ENCODE data around the gene TNS1. TPM values are rescaled to one million over a fixed set of nuclear protein-coding genes. Genes with fewer than 3 reads are reported as not detected.

Gene TNS1
- total RNA-seq, 1 experiment from 2014 or later: 1.5 TPM

GRCh38 chr2:217993138-217993537 lies 9.7 kb downstream of the TNS1 start:
- H3K4me3 ChIP-seq (ENCODE audit: low read length): no peak overlapping the region
- DNase-seq: peak; percentile 11
- POLR2A ChIA-PET (ENCODE audit: unreplicated experiment): no interaction called here
- no peaks in the 10 kb centered on the region for H3K79me2 ChIP-seq (ENCODE audit: low read length)
- H2AFZ ChIP-seq (ENCODE audit: low read length): no peak overlapping the region
- BruUV-seq (replicated peaks): no TSS peak
- no peak overlapping the region for H3K9ac ChIP-seq (ENCODE audit: low read length)
- H3K9me3 ChIP-seq (ENCODE audit: low read length): no peaks in the 10 kb centered on the region
- peaks cover 24% of the 10 kb centered on the region for H3K4me1 ChIP-seq (ENCODE audit: insufficient read depth, low read length)
- TF ChIP-seq EZH2 (IDR thresholded peaks at IDR 0.05; ENCODE audit: low read length, unreplicated experiment) (no peak), EZH2phosphoT487 (IDR thresholded peaks at IDR 0.05; ENCODE audit: borderline replicate concordance, low read length) (no peak)
- TF ChIP-seq, protein P1, sequence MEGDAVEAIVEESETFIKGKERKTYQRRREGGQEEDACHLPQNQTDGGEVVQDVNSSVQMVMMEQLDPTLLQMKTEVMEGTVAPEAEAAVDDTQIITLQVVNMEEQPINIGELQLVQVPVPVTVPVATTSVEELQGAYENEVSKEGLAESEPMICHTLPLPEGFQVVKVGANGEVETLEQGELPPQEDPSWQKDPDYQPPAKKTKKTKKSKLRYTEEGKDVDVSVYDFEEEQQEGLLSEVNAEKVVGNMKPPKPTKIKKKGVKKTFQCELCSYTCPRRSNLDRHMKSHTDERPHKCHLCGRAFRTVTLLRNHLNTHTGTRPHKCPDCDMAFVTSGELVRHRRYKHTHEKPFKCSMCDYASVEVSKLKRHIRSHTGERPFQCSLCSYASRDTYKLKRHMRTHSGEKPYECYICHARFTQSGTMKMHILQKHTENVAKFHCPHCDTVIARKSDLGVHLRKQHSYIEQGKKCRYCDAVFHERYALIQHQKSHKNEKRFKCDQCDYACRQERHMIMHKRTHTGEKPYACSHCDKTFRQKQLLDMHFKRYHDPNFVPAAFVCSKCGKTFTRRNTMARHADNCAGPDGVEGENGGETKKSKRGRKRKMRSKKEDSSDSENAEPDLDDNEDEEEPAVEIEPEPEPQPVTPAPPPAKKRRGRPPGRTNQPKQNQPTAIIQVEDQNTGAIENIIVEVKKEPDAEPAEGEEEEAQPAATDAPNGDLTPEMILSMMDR (conservative IDR thresholded peaks at IDR 0.05; ENCODE audit: low read depth, low read length): no peak
- no peaks in the 10 kb centered on the region for H4K20me1 ChIP-seq (ENCODE audit: low read length)
- no peak for ATAC-seq
- H3F3A ChIP-seq (ENCODE audit: low read length, unreplicated experiment): no peaks in the 10 kb centered on the region
- H3K27ac ChIP-seq (ENCODE audit: low read length): no peak overlapping the region
- H3K36me3 ChIP-seq (ENCODE audit: low read depth, low read length): no peaks in the 10 kb centered on the region
- intact Hi-C loops (cut with micrococcal nuclease): no loop called here
- 0 out of 2 replicates have a peak, but pooled peaks cover 6% of the 10 kb centered on the region for H3K27me3 ChIP-seq (ENCODE audit: low read length)
- H3K9me2 ChIP-seq (replicated peaks; ENCODE audit: low read length): no peaks in the 10 kb centered on the region
- no peak overlapping the region for H3K4me2 ChIP-seq (ENCODE audit: low read length)
- CTCF ChIA-PET: no interaction called here

DNA sequence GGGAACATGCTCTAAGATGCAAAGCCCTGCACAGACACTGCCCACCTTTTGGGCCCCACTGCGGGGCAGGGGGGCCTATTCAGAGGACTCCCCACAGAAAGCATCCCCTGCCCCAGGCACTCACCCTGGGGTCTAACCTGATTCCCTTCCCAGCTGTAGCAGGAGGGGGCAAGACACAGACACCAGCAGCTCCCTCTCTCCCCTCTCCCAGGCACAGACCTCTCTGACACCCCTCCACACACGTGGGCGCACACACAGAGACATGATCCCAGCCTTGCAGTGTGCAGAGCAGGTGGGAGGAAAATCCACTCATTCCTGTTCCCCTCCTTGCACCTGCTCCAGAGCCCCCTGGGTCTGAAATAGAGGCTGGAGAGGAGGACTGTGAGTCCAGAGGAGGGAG lies 10.7 kb downstream of the TNS1 start:
- intact Hi-C loops (cut with micrococcal nuclease): no loop called here
- H3K9me3 ChIP-seq (ENCODE audit: low read length): no peaks in the 10 kb centered on the region
- H3K36me3 ChIP-seq (ENCODE audit: low read depth, low read length): no peaks in the 10 kb centered on the region
- ChIA-PET POLR2A (ENCODE audit: unreplicated experiment) (no interaction called here), CTCF (no interaction called here)
- no peaks in the 10 kb centered on the region for H4K20me1 ChIP-seq (ENCODE audit: low read length)
- H3K79me2 ChIP-seq (ENCODE audit: low read length): no peaks in the 10 kb centered on the region
- H3K9me2 ChIP-seq (replicated peaks; ENCODE audit: low read length): no peaks in the 10 kb centered on the region
- no peak overlapping the region for H2AFZ ChIP-seq (ENCODE audit: low read length)
- H3K9ac ChIP-seq (ENCODE audit: low read length): no peak overlapping the region
- TF ChIP-seq EZH2 (IDR thresholded peaks at IDR 0.05; ENCODE audit: low read length, unreplicated experiment) (no peak), EZH2phosphoT487 (IDR thresholded peaks at IDR 0.05; ENCODE audit: borderline replicate concordance, low read length) (no peak)
- TF ChIP-seq, protein P1 (conservative IDR thresholded peaks at IDR 0.05; ENCODE audit: low read depth, low read length): no peak
- no peak overlapping the region for H3K4me2 ChIP-seq (ENCODE audit: low read length)
- H3K27me3 ChIP-seq (ENCODE audit: low read length): no peaks in the 10 kb centered on the region
- BruUV-seq (replicated peaks): no TSS peak
- H3K27ac ChIP-seq (ENCODE audit: low read length): no peak overlapping the region
- H3K4me3 ChIP-seq (ENCODE audit: low read length): no peak overlapping the region
- H3K4me1 ChIP-seq (ENCODE audit: insufficient read depth, low read length): peaks cover 28% of the 10 kb centered on the region
- no peaks in the 10 kb centered on the region for H3F3A ChIP-seq (ENCODE audit: low read length, unreplicated experiment)
- DNase-seq (no peak), ATAC-seq (no peak)

DNA sequence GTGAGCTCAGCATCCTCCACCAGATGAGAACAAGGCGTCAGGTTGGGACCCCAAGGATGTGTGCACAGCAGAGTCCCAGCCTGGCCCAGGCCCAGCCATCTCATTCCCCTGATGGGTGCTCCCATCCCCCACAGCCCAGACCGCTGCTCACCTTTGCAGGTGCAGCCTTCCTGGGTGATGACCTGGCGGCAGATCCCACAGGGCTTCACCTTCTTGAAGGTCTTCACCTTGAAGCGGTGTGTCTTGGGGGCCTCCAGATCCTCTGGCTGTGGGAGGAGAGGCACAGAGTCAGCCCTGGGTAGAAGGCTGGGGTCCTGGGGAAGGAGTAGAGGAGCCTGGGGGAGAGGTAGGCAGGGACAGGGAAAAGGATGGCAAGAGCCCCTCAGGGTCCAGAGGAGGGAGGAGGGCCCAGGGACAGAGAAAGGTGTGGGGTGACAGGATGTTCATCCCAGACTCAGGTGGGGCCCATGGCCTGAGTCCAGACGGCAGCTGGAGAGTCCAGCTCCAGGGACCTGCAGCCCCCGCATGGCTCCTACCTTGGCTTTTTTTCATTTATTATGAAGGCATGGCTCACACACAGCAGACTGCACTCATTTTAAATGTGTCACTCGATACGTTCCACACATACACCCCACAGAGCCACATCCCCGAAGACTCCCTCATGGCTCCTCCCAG lies 11.9 kb downstream of the TNS1 start:
- TF ChIP-seq EZH2 (IDR thresholded peaks at IDR 0.05; ENCODE audit: low read length, unreplicated experiment) (no peak), EZH2phosphoT487 (IDR thresholded peaks at IDR 0.05; ENCODE audit: borderline replicate concordance, low read length) (no peak)
- TF ChIP-seq, protein P1 (conservative IDR thresholded peaks at IDR 0.05; ENCODE audit: low read depth, low read length): no peak
- Histone ChIP-seq H3K79me2 (ENCODE audit: low read length) (no peaks in the 10 kb centered on the region), H2AFZ (ENCODE audit: low read length) (no peak overlapping the region), H3K4me1 (ENCODE audit: insufficient read depth, low read length) (peaks cover 18% of the 10 kb centered on the region), H3K4me2 (ENCODE audit: low read length) (no peak overlapping the region), H3K9ac (ENCODE audit: low read length) (no peak overlapping the region), H3K9me2 (replicated peaks; ENCODE audit: low read length) (no peaks in the 10 kb centered on the region), H3K27me3 (ENCODE audit: low read length) (no peaks in the 10 kb centered on the region), H3F3A (ENCODE audit: low read length, unreplicated experiment) (no peaks in the 10 kb centered on the region), H3K36me3 (ENCODE audit: low read depth, low read length) (no peaks in the 10 kb centered on the region), H3K9me3 (ENCODE audit: low read length) (no peaks in the 10 kb centered on the region), H3K4me3 (ENCODE audit: low read length) (no peak overlapping the region), H4K20me1 (ENCODE audit: low read length) (no peaks in the 10 kb centered on the region), H3K27ac (ENCODE audit: low read length) (no peak overlapping the region)
- ATAC-seq (no peak), DNase-seq (no peak)
- no TSS peak for BruUV-seq (replicated peaks)
- ChIA-PET CTCF (interaction anchor here (0.6 kb wide), 1 partner anchor 96 kb away, joined by 9 read pairs; no protein-coding TSS in a partner anchor), POLR2A (ENCODE audit: unreplicated experiment) (no interaction called here)
- intact Hi-C loops (cut with micrococcal nuclease): no loop called here
